SKM-1 treated with dmso at 0.1 percent for 144 hours (cell line): Measurements from ENCODE around the gene ZNF524.

ENCODE experiments used
- DNase-seq: peaks from one replicate; lab custom pipeline; 2025; ENCODE audit not compliant: unreplicated experiment; lab: John Stamatoyannopoulos, UW

Gene ZNF524

DNA sequence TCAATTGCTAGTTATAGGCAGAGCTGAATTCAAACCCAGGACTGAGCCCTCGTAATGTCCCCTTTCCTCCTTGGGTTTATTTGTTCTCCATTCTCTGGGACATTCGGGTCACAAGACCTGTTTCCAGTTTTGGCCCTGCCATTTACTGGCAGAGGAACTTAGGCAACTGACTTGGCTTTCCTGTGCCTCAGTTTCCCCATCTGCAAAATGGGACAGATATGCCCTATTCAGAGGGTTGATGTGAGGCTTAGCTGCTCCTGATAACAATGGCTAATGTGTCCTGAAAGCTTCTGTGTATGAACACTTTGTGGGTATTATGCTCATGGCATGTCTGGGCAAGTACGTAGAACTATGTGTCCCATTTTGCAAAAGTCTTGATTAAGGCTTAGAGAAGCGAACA lies 996 bp downstream of the ZNF524 start:
- DNase-seq: no peak

DNA sequence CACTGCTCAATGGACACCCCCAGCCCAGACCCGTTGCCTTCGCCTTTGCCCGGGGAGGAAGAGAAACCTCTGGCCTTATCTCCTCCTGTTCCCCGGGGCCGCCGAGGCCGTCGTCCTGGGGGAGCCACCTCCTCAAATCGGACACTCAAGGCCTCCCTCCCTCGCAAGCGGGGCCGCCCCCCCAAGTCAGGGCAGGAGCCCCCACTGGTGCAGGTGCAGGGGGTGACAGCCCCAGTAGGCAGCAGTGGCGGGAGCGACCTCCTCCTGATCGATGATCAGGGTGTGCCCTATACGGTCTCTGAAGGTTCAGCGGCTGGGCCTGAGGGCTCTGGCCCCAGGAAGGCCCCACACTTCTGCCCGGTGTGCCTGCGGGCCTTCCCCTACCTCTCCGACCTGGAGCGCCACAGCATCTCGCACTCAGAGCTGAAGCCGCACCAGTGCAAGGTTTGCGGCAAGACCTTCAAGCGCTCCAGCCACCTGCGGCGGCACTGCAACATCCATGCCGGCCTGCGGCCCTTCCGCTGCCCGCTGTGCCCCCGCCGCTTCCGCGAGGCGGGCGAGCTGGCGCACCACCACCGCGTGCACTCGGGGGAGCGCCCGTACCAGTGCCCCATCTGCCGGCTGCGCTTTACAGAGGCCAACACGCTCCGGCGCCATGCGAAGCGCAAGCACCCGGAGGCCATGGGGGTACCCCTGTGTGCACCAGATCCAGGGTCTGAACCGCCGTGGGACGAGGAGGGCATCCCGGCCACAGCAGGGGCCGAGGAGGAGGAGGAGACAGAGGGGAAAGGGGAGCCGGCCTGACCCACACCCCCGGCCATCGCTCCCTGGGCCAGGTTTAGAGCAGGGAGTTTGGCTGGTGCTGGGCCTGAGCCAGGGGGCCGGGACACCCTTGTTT lies 2.3 kb downstream of the ZNF524 start:
- DNase-seq: no peak

DNA sequence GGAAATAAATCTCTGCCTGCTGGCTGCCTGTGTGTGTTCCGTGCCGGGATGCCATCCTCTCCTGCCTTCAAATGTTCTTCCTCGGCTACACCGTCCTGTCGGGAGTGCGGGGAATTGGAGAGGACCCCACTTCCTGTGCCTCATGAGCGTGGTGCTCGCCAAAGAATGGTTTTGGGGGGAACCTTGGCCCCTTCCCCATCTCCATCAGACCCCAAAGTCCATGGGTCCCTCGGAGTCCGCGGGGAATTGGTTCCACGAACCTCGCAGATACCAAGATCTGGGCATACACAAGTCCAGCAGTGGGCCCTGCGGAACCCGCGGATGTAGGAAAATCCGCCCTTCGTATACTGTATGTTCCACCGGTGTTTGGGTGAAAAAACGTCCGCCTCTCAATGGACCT lies 3.0 kb downstream of the ZNF524 start:
- no peak for DNase-seq

DNA sequence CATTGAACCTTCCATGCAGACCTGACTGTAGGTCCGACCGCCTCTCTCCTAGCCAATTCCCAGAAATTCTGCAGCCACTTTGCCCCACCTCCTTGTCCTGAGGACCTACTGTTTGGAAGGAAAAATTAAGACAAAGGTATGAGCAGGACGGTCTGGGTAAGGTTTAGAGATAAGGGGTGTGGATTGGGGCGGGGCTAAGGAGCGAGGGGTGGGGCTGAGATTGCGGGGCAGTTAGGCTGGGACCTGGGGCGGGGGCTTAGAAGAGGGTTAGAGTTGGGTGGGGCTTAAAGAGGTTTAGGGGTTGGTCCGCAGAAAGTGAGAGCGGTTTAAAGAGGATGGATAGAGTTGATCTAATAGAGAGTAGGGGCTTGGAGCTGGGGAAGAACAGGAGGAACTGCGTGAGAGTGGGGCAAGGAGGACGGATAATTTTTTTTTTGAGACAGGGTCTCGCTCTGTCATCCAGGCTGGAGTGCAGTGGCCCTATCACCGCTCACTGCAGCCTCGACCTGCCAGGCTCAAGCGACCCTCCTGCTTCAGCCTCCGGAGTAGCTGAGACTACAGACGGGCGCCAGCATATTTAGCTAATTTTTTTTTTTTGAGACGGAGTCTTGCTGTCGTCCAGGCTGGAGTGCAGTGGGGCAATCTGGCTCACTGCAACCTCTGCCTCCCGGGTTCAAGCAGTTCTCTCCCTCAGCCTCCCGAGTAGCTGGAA lies 3.6 kb downstream of the ZNF524 start:
- DNase-seq: no peak

DNA sequence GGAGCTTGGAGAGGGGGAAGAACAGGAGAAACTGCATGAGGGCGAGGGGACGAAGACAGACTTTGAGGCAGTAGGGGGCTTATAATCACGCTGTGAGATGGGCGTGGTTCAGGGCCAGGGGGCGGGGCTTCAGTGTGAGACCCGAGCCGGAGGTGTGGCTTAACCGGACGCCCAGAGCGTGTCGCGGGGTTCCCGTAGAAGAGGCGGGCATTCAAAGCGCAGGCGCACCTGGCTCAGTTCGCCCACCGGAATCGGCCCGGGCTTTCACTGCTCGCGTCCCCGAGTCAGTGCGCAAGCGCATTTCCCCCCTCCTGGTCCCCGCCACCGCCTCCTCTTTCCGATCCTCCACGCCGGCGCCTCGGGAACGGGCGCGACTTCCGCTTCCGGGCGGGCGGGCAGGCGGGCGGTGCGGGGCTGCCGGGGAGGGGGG lies 5.1 kb downstream of the ZNF524 start:
- peak; percentile 76 for DNase-seq

DNA sequence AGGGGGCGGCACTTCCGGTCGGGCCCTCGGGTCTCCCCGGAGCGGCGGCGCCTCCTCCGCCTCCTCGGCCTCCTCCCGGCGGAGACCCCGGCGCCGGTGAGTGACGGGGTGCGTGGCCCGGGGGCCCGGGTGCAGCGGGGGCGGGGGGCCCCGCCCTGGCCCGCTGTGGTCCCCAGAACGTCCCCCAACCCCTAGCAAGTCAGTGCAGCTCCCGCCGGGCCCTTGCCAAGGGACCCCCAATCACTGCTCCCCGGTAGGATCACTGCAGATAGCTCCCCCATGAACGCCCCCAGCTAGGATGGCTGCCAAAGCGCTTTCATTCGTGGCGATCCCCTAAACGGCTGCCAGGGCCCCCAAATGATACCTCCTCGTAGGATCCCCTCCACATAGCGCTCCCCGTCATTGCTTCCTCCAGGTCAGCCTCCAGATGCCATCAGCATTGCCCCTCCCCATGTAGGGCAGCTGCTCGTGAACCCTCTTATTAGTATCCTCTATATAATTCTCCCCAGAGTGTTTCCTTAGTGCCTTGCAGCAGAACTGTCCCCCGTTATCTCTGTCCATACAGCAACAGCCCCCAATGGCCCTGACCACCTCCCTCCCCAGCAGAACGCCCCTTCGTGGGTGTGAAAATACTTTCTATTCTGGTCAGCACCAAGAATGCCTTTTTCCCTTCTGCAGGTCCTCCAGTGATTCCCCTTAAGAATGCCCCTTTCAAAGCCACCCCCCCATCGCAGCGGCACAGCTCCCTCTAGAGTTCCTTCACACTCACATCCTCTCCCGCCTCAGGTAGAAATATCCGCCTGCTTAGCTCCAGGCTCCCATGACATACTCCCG lies 5.8 kb downstream of the ZNF524 start, which contains the start of gene ZNF865:
Gene ZNF865, plus strand, starts transcription at position 11 of the 834 bp plus-strand sequence. CDS start 7,972 bp downstream, outside the sequence.
- DNase-seq: peak; percentile 25

DNA sequence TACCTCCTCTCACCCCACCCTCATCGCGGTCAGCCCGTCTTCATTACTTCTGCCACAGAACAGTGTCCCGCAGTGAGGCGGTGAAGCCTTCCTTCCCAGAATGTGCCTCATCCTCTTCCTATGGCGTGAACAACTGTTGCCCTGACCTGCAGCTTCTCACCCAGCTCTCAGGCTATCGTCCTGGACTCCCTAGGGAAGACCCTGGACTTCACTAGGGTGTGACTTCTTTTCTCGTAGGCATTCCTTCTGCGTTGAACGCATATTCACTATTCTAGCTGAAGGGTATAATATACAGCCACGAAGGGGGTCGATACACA lies 6.3 kb downstream of the ZNF524 start:
- no peak for DNase-seq

DNA sequence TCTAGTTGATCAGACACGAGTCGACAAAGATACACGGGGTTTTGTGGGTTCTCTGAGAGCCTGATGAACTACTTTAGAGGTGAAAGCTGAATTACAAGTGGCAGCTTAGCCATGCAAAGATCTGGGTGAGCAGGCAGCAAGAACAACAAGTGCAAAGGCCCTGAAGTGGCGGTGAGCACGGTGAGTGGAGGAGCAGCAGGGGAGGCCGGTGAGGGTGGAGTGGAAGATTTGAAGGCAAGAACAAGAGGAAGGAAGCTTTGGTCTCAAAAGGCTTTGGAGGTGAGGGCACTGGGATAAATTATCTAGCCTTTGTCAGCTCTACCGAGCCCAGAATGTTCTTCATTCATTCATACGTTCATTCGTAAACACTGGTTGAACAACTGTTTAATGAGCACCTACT lies 6.7 kb downstream of the ZNF524 start:
- DNase-seq: no peak

DNA sequence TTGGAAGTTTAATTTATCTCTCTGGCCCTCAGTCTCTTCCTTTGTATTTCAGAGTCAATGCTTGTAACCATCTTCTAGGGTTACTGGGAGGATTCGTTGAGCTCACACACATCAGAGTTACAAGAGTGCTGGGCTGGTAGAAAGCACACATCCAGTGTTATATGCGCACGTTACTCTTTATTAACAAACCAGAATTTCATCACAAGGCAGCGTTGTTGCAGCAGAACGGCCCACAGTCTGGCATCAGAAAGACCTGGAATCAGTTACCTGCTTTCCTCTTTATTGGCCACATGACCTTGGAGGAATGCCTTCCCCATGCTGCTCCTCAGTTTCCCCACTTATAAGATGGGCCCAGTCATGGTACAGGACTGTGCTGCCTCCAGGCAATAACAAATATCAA lies 9.2 kb downstream of the ZNF524 start:
- no peak for DNase-seq

DNA sequence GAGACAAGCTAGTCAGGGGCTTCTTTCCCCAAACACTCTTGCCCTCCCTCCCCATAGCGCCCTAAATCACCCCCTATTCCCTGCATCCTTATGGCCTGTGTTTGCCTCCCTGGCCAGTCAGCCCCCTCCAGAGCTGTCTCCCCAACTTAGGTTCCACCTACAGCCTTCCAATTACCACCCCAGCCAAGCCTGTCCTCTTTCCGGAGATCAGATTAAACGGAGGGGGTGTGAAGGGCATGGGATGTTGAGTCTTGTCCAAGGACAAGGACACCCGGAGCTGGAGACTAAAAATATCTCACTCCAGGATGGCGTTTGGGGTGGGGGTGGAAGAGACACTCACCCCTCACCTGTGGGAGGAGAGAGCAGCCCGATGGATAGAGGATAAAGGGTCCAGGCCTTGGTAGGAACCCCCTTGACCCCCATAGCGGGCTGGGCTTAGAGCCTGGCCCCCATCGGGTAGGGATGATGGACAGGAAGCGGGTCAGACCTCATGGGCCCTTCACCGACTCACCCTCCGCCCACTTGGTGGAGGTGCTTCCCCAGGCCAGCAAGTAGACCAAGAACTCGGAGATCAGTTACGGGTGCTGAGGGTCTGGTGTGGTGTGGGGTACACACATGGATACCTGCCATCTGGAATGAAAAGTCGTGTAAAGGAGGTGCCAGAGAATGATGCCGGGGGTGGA lies 11.4 kb downstream of the ZNF524 start:
- DNase-seq: no peak

DNA sequence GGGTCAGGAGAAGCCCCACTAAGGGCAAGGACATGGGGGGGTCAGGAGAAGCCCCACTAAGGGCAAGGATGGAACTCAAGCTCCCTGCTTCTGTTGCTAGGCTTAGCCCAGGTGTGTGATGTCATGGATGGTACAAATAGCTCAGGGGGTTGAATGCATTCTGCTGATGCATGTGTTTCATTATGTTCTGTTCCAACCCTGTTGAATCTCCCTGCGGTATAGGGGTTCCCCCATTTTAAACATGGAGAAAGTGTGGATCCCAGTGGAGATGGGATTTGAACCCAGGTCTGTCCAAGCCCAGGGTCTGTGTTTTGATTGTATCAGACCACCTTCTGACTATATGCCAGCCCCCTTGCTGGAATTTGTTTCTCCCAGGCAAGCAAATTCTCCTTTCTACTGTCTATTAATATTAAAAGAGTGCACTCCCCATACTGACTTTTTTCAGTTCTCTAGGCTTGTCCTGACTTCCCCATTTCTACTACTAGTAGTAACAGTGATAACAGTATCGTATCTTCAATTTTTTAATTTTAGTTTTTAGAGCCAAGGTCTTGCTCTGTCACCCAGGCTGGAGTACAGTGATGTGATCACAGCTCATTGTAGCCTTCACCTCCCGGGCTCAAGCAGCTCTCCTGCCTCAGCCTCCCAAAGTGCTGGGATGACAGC lies 12.0 kb downstream of the ZNF524 start:
- DNase-seq: no peak

DNA sequence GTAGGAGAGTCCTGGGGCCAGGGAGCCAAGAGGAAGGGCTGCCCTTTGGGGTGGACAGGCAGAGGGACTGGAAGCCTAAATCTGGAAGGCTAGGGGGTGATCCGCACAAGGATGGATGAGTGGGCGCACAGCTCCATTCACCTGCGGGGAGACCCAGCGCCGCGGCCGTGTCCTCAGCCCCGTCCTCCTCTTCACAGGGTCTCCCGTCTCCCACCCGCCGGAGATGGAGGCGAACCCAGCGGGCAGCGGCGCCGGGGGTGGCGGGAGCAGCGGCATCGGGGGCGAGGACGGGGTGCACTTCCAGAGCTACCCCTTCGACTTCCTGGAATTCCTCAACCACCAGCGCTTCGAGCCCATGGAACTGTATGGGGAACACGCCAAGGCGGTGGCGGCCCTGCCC lies 13.3 kb downstream of the ZNF524 start:
- DNase-seq: no peak

DNA sequence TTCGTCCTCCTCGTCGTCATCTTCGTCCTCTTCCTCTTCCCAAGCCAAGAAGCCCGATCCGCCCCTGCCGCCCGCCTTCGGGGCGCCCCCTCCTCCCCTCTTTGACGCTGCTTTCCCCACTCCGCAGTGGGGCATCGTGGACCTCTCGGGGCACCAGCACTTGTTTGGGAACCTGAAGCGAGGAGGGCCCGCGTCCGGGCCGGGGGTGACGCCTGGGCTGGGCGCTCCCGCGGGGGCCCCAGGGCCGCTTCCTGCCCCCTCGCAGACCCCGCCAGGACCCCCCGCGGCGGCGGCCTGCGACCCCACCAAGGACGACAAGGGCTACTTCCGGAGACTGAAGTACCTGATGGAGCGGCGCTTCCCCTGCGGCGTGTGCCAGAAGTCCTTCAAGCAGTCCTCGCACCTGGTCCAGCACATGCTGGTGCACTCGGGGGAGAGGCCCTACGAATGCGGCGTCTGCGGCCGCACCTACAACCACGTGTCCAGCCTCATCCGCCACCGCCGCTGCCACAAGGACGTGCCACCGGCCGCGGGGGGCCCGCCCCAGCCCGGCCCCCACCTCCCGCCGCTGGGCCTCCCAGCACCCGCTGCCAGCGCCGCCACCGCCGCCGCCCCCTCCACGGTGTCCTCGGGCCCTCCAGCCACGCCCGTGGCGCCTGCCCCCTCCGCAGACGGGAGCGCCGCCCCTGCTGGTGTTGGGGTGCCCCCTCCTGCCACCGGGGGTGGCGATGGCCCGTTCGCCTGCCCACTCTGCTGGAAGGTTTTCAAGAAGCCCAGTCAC lies 14.0 kb downstream of the ZNF524 start:
- DNase-seq: no peak

DNA sequence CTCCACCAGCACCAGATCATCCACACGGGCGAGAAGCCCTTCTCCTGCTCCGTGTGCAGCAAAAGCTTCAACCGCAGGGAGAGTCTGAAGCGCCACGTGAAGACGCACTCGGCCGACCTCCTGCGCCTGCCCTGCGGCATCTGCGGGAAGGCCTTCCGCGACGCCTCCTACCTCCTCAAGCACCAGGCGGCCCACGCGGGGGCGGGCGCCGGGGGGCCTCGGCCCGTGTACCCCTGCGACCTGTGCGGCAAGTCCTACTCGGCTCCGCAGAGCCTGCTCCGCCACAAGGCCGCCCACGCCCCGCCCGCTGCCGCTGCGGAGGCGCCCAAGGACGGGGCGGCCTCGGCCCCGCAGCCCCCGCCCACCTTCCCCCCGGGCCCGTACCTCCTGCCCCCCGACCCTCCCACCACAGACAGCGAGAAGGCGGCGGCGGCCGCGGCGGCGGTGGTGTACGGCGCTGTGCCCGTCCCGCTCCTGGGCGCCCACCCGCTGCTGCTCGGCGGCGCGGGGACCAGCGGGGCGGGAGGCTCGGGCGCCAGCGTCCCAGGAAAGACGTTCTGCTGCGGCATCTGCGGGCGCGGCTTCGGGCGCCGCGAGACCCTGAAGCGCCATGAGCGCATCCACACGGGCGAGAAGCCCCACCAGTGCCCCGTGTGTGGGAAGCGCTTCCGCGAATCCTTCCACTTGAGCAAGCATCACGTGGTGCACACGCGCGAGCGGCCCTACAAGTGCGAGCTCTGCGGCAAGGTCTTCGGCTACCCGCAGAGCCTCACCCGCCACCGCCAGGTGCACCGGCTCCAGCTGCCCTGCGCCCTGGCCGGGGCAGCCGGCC lies 14.8 kb downstream of the ZNF524 start:
- DNase-seq: no peak

DNA sequence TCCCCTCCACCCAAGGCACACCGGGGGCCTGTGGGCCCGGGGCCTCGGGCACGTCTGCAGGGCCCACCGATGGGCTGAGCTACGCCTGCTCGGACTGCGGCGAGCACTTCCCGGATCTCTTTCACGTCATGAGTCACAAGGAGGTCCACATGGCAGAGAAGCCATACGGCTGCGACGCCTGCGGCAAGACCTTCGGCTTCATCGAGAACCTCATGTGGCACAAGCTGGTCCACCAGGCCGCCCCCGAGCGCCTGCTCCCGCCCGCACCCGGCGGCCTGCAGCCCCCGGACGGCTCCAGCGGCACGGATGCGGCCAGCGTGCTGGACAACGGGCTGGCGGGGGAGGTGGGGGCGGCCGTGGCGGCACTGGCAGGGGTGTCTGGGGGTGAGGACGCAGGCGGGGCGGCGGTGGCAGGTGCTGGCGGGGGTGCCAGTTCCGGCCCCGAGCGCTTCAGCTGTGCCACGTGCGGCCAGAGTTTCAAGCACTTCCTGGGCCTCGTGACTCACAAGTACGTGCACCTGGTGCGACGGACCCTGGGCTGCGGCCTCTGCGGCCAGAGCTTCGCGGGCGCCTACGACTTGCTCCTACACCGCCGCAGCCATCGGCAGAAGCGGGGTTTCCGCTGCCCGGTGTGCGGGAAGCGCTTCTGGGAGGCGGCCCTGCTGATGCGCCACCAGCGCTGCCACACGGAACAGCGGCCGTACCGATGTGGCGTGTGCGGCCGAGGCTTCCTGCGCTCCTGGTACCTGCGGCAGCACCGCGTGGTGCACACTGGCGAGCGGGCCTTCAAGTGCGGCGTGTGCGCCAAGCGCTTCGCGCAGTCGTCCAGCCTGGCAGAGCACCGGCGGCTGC lies 15.7 kb downstream of the ZNF524 start:
- no peak for DNase-seq

DNA sequence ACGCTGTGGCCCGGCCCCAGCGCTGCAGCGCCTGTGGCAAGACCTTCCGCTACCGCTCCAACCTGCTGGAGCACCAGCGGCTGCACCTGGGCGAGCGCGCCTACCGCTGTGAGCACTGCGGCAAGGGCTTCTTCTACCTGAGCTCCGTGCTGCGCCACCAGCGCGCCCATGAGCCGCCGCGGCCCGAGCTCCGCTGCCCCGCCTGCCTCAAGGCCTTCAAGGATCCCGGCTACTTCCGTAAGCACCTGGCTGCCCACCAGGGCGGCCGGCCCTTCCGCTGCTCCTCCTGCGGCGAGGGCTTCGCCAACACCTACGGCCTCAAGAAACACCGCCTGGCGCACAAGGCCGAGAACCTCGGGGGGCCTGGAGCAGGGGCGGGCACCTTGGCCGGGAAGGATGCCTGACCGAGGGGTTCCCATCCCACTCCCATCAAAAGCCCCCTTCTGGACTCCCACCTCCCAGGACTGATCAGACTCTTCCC lies 16.3 kb downstream of the ZNF524 start:
- DNase-seq: no peak

DNA sequence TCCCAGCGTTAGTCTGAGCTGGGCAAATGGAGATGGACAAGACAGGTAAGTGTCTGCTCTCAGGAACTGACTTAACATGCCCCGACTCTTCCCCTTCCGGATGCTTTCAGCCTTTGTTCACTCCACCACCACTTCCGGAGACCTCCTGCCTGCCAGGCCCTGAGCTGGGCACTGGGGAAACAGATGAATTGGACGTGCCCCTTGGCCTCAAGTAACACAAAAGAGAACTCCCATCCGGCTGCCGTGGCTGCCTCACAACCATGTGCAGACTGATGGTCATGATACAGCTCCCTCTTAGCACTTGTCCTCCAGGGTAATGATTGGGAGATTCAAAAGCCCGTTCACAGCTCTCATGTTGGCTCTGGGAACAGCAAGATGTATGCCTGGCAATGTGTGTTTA lies 17.3 kb downstream of the ZNF524 start:
- DNase-seq: no peak

DNA sequence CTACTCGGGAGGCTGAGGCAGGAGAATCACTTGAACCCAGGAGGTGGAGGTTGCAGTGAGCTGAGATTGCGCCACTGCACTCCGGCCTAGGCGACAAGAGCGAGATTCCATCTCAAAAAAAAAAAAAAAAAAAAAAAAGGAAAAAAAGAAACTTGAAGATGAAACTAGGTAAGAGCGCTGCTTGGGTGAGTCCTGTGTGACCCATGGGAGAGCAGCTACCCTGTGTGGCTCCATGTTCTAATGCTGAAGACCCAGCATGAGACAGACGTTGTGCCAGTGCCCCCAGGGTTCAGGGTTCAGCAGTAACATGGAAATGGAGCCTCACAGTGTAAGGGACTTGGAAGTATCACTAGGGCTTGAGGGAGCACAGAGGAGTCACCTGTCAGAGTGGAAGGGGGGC lies 18.3 kb downstream of the ZNF524 start:
- no peak for DNase-seq
